Endodermal cell (in vitro differentiated cells): Measurements from ENCODE around the gene RAVER1. TPM values are rescaled to one million over a fixed set of nuclear protein-coding genes. Genes with fewer than 3 reads are reported as not detected.

Experiments
- DNase-seq: peaks from one replicate; pipeline ENCODE4 v3.0.0-alpha.2; 2017
- H3K27ac ChIP-seq: 2 replicates; pipeline ENCODE4 v1.5.1; 2013; ENCODE audit warnings: mild to moderate bottlenecking, low read depth, low read length, moderate library complexity
- H3K27me3 ChIP-seq: 2 replicates; pipeline ENCODE4 v1.6.1; 2013; ENCODE audit warnings: mild to moderate bottlenecking, low read length, moderate library complexity; ENCODE audit not compliant: insufficient read depth, control insufficient read depth, poor library complexity, severe bottlenecking
- H3K36me3 ChIP-seq: 2 replicates; pipeline ENCODE4 v1.7.0; 2013; ENCODE audit warnings: mild to moderate bottlenecking, low read length, moderate library complexity; ENCODE audit not compliant: control insufficient read depth, insufficient read depth
- H3K4me1 ChIP-seq: one replicate; pipeline ENCODE4 v1.7.0; 2013; ENCODE audit warnings: low read length; ENCODE audit not compliant: control insufficient read depth, insufficient read depth
- H3K4me3 ChIP-seq: 2 replicates; pipeline ENCODE4 v1.5.1; 2013; ENCODE audit warnings: mild to moderate bottlenecking, low read length, moderate library complexity
- H3K9ac ChIP-seq: 2 replicates; pipeline ENCODE4 v1.6.1; 2013; ENCODE audit warnings: mild to moderate bottlenecking, low read length, moderate library complexity; ENCODE audit not compliant: poor library complexity, severe bottlenecking; ENCODE audit errors: extremely low read depth
- H3K9me3 ChIP-seq: 2 replicates; pipeline ENCODE4 v1.6.1; 2013; ENCODE audit warnings: mild to moderate bottlenecking, low read length, moderate library complexity; ENCODE audit not compliant: control insufficient read depth
- H3K27ac Mint-ChIP-seq: 2 replicates; pipeline ENCODE4 v1.8.0; 2020; ENCODE audit warnings: mixed read lengths
- H3K27me3 Mint-ChIP-seq: 2 replicates; pipeline ENCODE4 v1.8.0; 2021; ENCODE audit warnings: mild to moderate bottlenecking, mixed read lengths; ENCODE audit not compliant: insufficient read depth
- H3K36me3 Mint-ChIP-seq: 2 replicates; pipeline ENCODE4 v1.8.0; 2020; ENCODE audit warnings: low read depth, mixed read lengths
- H3K4me1 Mint-ChIP-seq: 2 replicates; pipeline ENCODE4 v1.8.0; 2020; ENCODE audit warnings: mixed read lengths
- H3K4me3 Mint-ChIP-seq: 2 replicates; pipeline ENCODE4 v1.8.0; 2020; ENCODE audit warnings: mild to moderate bottlenecking, moderate library complexity, mixed read lengths
- H3K9me3 Mint-ChIP-seq: 2 replicates; pipeline ENCODE4 v1.8.0; 2020; ENCODE audit warnings: mild to moderate bottlenecking, mixed read lengths
- CTCF ChIP-seq: fragments of 200-600 bp; sonication (generic); conservative IDR thresholded peaks from 2 replicates; pipeline ENCODE4 v1.5.0; 2021; ENCODE audit warnings: antibody characterized with exemption, mild to moderate bottlenecking
- WGBS, 2 experiments: methylation state at CpG; one replicate each; pipeline versions ENCODE4 v1.1.5 to v1.1.7; 2013; ENCODE audit warnings: missing lambda C conversion rate in 2 of 2, mixed read lengths in 1 of 2; ENCODE audit not compliant: insufficient coverage in 1 of 2, insufficient read length in 1 of 2; 5-methylcytosine and 5-hydroxymethylcytosine counted together
- total RNA-seq, 2 donors: library from RNA; stranded (reverse); fragmentation: NEBNext Ultra II Directional in 1 of 2; extraction: Animal tissue kit (Norgen Biotek cat#: 25700) in 1 of 2; gene quantifications; 2 replicates in 1 of 2; 3 replicates in 1 of 2; pipeline ENCODE4 v1.2.1, GENCODE V29; 2021

RAVER1 gene
- total RNA-seq, 2 donors from 2014 or later: 53.1 to 64.7 TPM

- no peak overlapping the region for H3K27ac Mint-ChIP-seq
- peak overlapping the region; percentile 42 for H3K4me3 Mint-ChIP-seq
- H3K36me3 Mint-ChIP-seq: no peaks in the 10 kb centered on the region
- no peak for TF ChIP-seq CTCF
- DNase-seq: no peak
- peaks cover 37% of the 10 kb centered on the region for H3K27me3 ChIP-seq
- H3K27ac ChIP-seq: no peak overlapping the region
- H3K36me3 ChIP-seq: no peaks in the 10 kb centered on the region
- no peaks in the 10 kb centered on the region for H3K4me1 ChIP-seq
- H3K9ac ChIP-seq: no peak overlapping the region
- H3K27me3 Mint-ChIP-seq: peaks cover 60% of the 10 kb centered on the region
- no peak overlapping the region for H3K4me3 ChIP-seq
- H3K4me1 Mint-ChIP-seq: no peaks in the 10 kb centered on the region
- H3K9me3 ChIP-seq: no peaks in the 10 kb centered on the region
- H3K9me3 Mint-ChIP-seq: no peaks in the 10 kb centered on the region
- 79 to 83% methylated on average over 10 to 12 of the region's 12 CpGs for WGBS, 2 experiments
These were observed 61.7 kb downstream of the RAVER1 start for GRCh38 chr19:10271543-10272086.

GRCh38 chr19:10270616-10271394, 62.5 kb downstream of the RAVER1 start, which contains the start of gene ICAM1:
Gene ICAM1 (plus strand): TSS chr19:10271120. CDS start chr19:10271160, 40 bp downstream.
- peak; percentile 41 for TF ChIP-seq CTCF
- H3K4me3 ChIP-seq: peak within 1 kb of the TSS; percentile 72
- Mint-ChIP-seq H3K27ac (no peak within 1 kb of the TSS), H3K4me1 (no peaks in the 10 kb centered on the region), H3K4me3 (peak within 1 kb of the TSS; percentile 42), H3K9me3 (no peaks in the 10 kb centered on the region), H3K27me3 (peaks cover 62% of the 10 kb centered on the region), H3K36me3 (no peaks in the 10 kb centered on the region)
- no peaks in the 10 kb centered on the region for H3K36me3 ChIP-seq
- H3K9ac ChIP-seq: no peak within 1 kb of the TSS
- 8 to 12% methylated on average over 48 to 51 of the region's 51 CpGs for WGBS, 2 experiments
- H3K27me3 ChIP-seq: peaks cover 37% of the 10 kb centered on the region
- H3K27ac ChIP-seq: no peak within 1 kb of the TSS
- no peaks in the 10 kb centered on the region for H3K4me1 ChIP-seq
- DNase-seq: peak; percentile 90
- no peaks in the 10 kb centered on the region for H3K9me3 ChIP-seq

- H3K4me3 Mint-ChIP-seq: peak overlapping the region; percentile 42
- DNase-seq: peak; percentile 64
- Histone ChIP-seq H3K27me3 (peaks cover 37% of the 10 kb centered on the region), H3K9me3 (no peaks in the 10 kb centered on the region), H3K36me3 (no peaks in the 10 kb centered on the region), H3K4me3 (peak overlapping the region; percentile 72), H3K27ac (no peak overlapping the region), H3K4me1 (no peaks in the 10 kb centered on the region), H3K9ac (no peak overlapping the region)
- WGBS, 2 experiments: 24 to 27% methylated on average over 12 to 37 of the region's 37 CpGs
- no peaks in the 10 kb centered on the region for H3K4me1 Mint-ChIP-seq
- H3K36me3 Mint-ChIP-seq: no peaks in the 10 kb centered on the region
- H3K27me3 Mint-ChIP-seq: peaks cover 62% of the 10 kb centered on the region
- TF ChIP-seq CTCF: no peak
- H3K27ac Mint-ChIP-seq: no peak overlapping the region
- no peaks in the 10 kb centered on the region for H3K9me3 Mint-ChIP-seq
These were observed 63.1 kb downstream of the RAVER1 start for GRCh38 chr19:10270180-10270615.
